Mesangial cell (primary cell): ENCODE results near the gene SLAMF7. TPM values are rescaled to one million over a fixed set of nuclear protein-coding genes. Genes with fewer than 3 reads are reported as not detected.

Source experiments
- total RNA-seq: library from RNA; depleted of rRNA; stranded (reverse); fragments of >200 nt; gene quantifications from 2 replicates; pipeline ENCODE4 v1.2.3, GENCODE V29; 2015

Gene SLAMF7
- not detected in 2 replicates for total RNA-seq

GRCh38 chr1:160739098-160739511 is at the start of gene SLAMF7:
SLAMF7 (plus strand) TSS chr1:160739247; CDS start chr1:160739302, 55 bp downstream.

GRCh38 chr1:160711602-160712311 is 27.3 kb upstream of the SLAMF7 start, which contains the start of gene CD48:
CD48 (minus strand) TSS chr1:160711822; CDS start chr1:160711763, 59 bp downstream.

GRCh38 chr1:160795951-160796383 is 56.9 kb downstream of the SLAMF7 start, which contains the start of gene LY9:
LY9 (plus strand) TSS chr1:160796174; CDS start chr1:160796188, 14 bp downstream.

Other genes starting within 250 kb of the SLAMF7 start
- gene SLAMF6, start 216.0 kb upstream of the SLAMF7 start, total RNA-seq = not detected in 2 replicates
- gene CD84, start 159.8 kb upstream of the SLAMF7 start, total RNA-seq = not detected in 2 replicates
- not detected in 2 replicates for gene SLAMF1, start 92.2 kb upstream of the SLAMF7 start, total RNA-seq
- not detected in 2 replicates for gene CD48, start 27.4 kb upstream of the SLAMF7 start, total RNA-seq
- gene LY9, start 56.9 kb downstream of the SLAMF7 start, total RNA-seq = not detected in 2 replicates
- not detected in 2 replicates for gene CD244, start 123.6 kb downstream of the SLAMF7 start, total RNA-seq
- gene ITLN1, start 145.9 kb downstream of the SLAMF7 start, total RNA-seq = not detected in 2 replicates
- gene ITLN2, start 215.6 kb downstream of the SLAMF7 start, total RNA-seq = not detected in 2 replicates